ENCODE measurements around the gene SHMT1.

Gene SHMT1

GRCh38 chr17:18328643-18329204 lies 34.6 kb downstream of the SHMT1 start:
- DNase-seq (ENCODE audit: extremely low spot score, insufficient read length, low read depth) (no peak), FAIRE-seq (no peak)

- no peak for DNase-seq (ENCODE audit: extremely low spot score, insufficient read length, low read depth)
- no peak for FAIRE-seq
Observed at GRCh38 chr17:18327556-18327955, 35.8 kb downstream of the SHMT1 start.

GRCh38 chr17:18327093-18327492 lies 36.3 kb downstream of the SHMT1 start:
- FAIRE-seq: no peak
- no peak for DNase-seq (ENCODE audit: extremely low spot score, insufficient read length, low read depth)

- FAIRE-seq: no peak
- DNase-seq (ENCODE audit: extremely low spot score, insufficient read length, low read depth): no peak
Observed at GRCh38 chr17:18326572-18326971, 36.8 kb downstream of the SHMT1 start.

- no peak for DNase-seq (ENCODE audit: extremely low spot score, insufficient read length, low read depth)
- no peak for FAIRE-seq
Observed at GRCh38 chr17:18326039-18326438, 37.3 kb downstream of the SHMT1 start.

GRCh38 chr17:18324140-18325050 lies 39.0 kb downstream of the SHMT1 start:
- FAIRE-seq: no peak
- no peak for DNase-seq (ENCODE audit: extremely low spot score, insufficient read length, low read depth)

GRCh38 chr17:18323507-18324139 lies 39.7 kb downstream of the SHMT1 start:
- no peak for FAIRE-seq

GRCh38 chr17:18323007-18323406 lies 40.3 kb downstream of the SHMT1 start:
- DNase-seq (ENCODE audit: extremely low spot score, insufficient read length, low read depth) (no peak), FAIRE-seq (no peak)

More at GRCh38 chr17:18323507-18324139, 39.7 kb downstream of the SHMT1 start:
- no peak for DNase-seq (ENCODE audit: extremely low spot score, insufficient read length, low read depth)

GRCh38 chr17:18322522-18322921 lies 40.8 kb downstream of the SHMT1 start:
- no peak for FAIRE-seq

GRCh38 chr17:18321309-18321708 lies 42.0 kb downstream of the SHMT1 start:
- DNase-seq (ENCODE audit: extremely low spot score, insufficient read length, low read depth): no peak
- FAIRE-seq: no peak

More at GRCh38 chr17:18322522-18322921, 40.8 kb downstream of the SHMT1 start:
- DNase-seq (ENCODE audit: extremely low spot score, insufficient read length, low read depth): no peak

- DNase-seq (ENCODE audit: extremely low spot score, insufficient read length, low read depth): no peak
- FAIRE-seq: no peak
Observed at GRCh38 chr17:18320301-18320700, 43.0 kb downstream of the SHMT1 start.

- DNase-seq (ENCODE audit: extremely low spot score, insufficient read length, low read depth): no peak
- peak; percentile 26 for FAIRE-seq
Observed at GRCh38 chr17:18319604-18320256, 43.6 kb downstream of the SHMT1 start.

- FAIRE-seq (no peak), DNase-seq (ENCODE audit: extremely low spot score, insufficient read length, low read depth) (no peak)
Observed at GRCh38 chr17:18318771-18319450, 44.4 kb downstream of the SHMT1 start.

GRCh38 chr17:18318117-18318516 lies 45.2 kb downstream of the SHMT1 start:
- DNase-seq (ENCODE audit: extremely low spot score, insufficient read length, low read depth) (no peak), FAIRE-seq (no peak)

- no peak for DNase-seq (ENCODE audit: extremely low spot score, insufficient read length, low read depth)
- FAIRE-seq: no peak
Observed at GRCh38 chr17:18315961-18316360, 47.4 kb downstream of the SHMT1 start.

- DNase-seq (ENCODE audit: extremely low spot score, insufficient read length, low read depth): no peak
- FAIRE-seq: no peak
Observed at GRCh38 chr17:18315562-18315922, 47.8 kb downstream of the SHMT1 start.

GRCh38 chr17:18314731-18315561 lies 48.4 kb downstream of the SHMT1 start, which contains the start of the genes SMCR8 and TOP3A:
Gene SMCR8, plus strand, starts transcription at chr17:18315293. Its CDS starts 497 bp downstream, at chr17:18315790.
Gene TOP3A, minus strand, starts transcription at chr17:18314994. Its CDS starts 216 bp downstream, at chr17:18314778.
- DNase-seq (ENCODE audit: extremely low spot score, insufficient read length, low read depth) (peak; percentile 81), FAIRE-seq (peak; percentile 96)

- FAIRE-seq (no peak), DNase-seq (ENCODE audit: extremely low spot score, insufficient read length, low read depth) (no peak)
Observed at GRCh38 chr17:18314059-18314730, 49.2 kb downstream of the SHMT1 start.
